ENCODE data around the gene CDH13.

- TF ChIP-seq POLR2A (IDR thresholded peaks at IDR 0.05) (no peak), CTCF (IDR thresholded peaks at IDR 0.05) (no peak), EP300 (IDR thresholded peaks at IDR 0.05) (no peak)
Measured at GRCh38 chr16:83338138-83338537, 711.4 kb downstream of the CDH13 start.
